Fibroblast of lung (primary cell): Measurements from ENCODE around the gene TAS1R2.

Experiments
- CTCF ChIP-seq, 2 donors: IDR thresholded peaks in 1 of 2; conservative IDR thresholded peaks in 1 of 2; 1 replicate in 1 of 2; 2 replicates in 1 of 2; pipeline ENCODE4 v1.5.1; 2011 to 2012; ENCODE audit warnings: low read length in 2 of 2, control low read depth in 1 of 2, inconsistent platforms in 1 of 2, low read depth in 1 of 2, mild to moderate bottlenecking in 1 of 2
- EZH2 ChIP-seq: IDR thresholded peaks from 2 replicates; pipeline ENCODE4 v1.5.1; 2012; ENCODE audit warnings: low read length, control low read depth, mild to moderate bottlenecking; ENCODE audit errors: missing control alignments

- TF ChIP-seq EZH2 (no peak), CTCF (conservative IDR thresholded peaks at IDR 0.05 in 1 of 2, IDR thresholded peaks at IDR 0.05 in 1 of 2; ENCODE audit: low read depth in 1 of 2, low read length in 2 of 2) (no peak)
Measured at GRCh38 chr1:18866846-18867245, 7.4 kb upstream of the TAS1R2 start.
